GM12878 (cell line): Measurements from ENCODE around the gene HOXD11. TPM values are rescaled to one million over a fixed set of nuclear protein-coding genes. Genes with fewer than 3 reads are reported as not detected.

Experiments used
- ATAC-seq: fragments of 200-7000 bp; cut with Tn5 transposase; 3 replicates; pipeline ENCODE4 v1.9.1; 2020; ENCODE audit warnings: mild to moderate bottlenecking, moderate library complexity
- BruUV-seq: library from RNA; stranded (reverse); fragments of 400-500 nt; replicated peaks from 2 replicates; lab custom pipeline; 2021; lab: Mats Ljungman, UMichigan
- CTCF ChIA-PET: fragments of 300-600 bp; sonication (Branson Sonifier 250); formaldehyde crosslinking; extraction: SDS; loops from one replicate; lab custom pipeline; 2021; ENCODE audit warnings: inconsistent platforms; lab: Yijun Ruan, JAX
- POLR2A ChIA-PET: fragments of 350-600 bp; formaldehyde crosslinking; extraction: SDS; loops from one replicate; lab custom pipeline; 2021; ENCODE audit warnings: inconsistent platforms; lab: Charles Lee
- RAD21 ChIA-PET: fragments of 300-600 bp; sonication (Branson Sonifier 250); formaldehyde crosslinking; loops from one replicate; lab custom pipeline; 2023; ENCODE audit warnings: antibody characterized with exemption; ENCODE audit not compliant: unreplicated experiment; lab: Charles Lee
- SMC1A ChIA-PET: fragments of 300-600 bp; sonication (Branson Sonifier 250); formaldehyde crosslinking; loops from one replicate; lab custom pipeline; 2023; ENCODE audit not compliant: unreplicated experiment, uncharacterized antibody; lab: Charles Lee
- DNase-seq: peaks from one replicate; pipeline ENCODE4 v3.0.0-alpha.2; 2011; ENCODE audit warnings: low read depth, low spot score
- FAIRE-seq: peaks from 3 replicates; lab custom pipeline; 2011; peaks lifted over from hg19 to GRCh38; lab: Jason Lieb, UNC
- H2AFZ ChIP-seq: 2 replicates; pipeline ENCODE4 v1.6.0; 2011; ENCODE audit warnings: low read depth, low read length, control low read depth; ENCODE audit not compliant: control insufficient read depth
- H3K27ac ChIP-seq: 2 replicates; pipeline ENCODE4 v1.5.1; 2011; ENCODE audit warnings: control low read depth; ENCODE audit not compliant: control insufficient read depth, insufficient read depth
- H3K27me3 ChIP-seq, 2 experiments: replicated peaks in 1 of 2; 2 replicates each; pipeline versions ENCODE4 v1.6.0 to v1.6.1; 2011; ENCODE audit warnings: low read length in 1 of 2; ENCODE audit not compliant: control insufficient read depth in 2 of 2, insufficient read depth in 2 of 2
- H3K36me3 ChIP-seq, 2 experiments: 2 replicates each; pipeline ENCODE4 v1.5.1; 2011; ENCODE audit warnings: low read length in 1 of 2; ENCODE audit not compliant: control insufficient read depth in 2 of 2, insufficient read depth in 2 of 2
- H3K4me1 ChIP-seq: 2 replicates; pipeline ENCODE4 v1.6.1; 2011; ENCODE audit warnings: mild to moderate bottlenecking, low read length, moderate library complexity, mixed read lengths; ENCODE audit not compliant: control insufficient read depth, insufficient read depth
- H3K4me2 ChIP-seq: 2 replicates; pipeline ENCODE4 v1.6.0; 2011; ENCODE audit warnings: control low read depth; ENCODE audit not compliant: control insufficient read depth, insufficient read depth
- H3K4me3 ChIP-seq: fragments of 200-600 bp; sonication (generic); 2 replicates; pipeline ENCODE4 v1.5.1; 2016
- H3K79me2 ChIP-seq: 2 replicates; pipeline ENCODE4 v1.6.0; 2011; ENCODE audit warnings: low read length; ENCODE audit not compliant: control insufficient read depth, insufficient read depth
- H3K9ac ChIP-seq: 2 replicates; pipeline ENCODE4 v1.8.0; 2011; ENCODE audit warnings: low read length, control low read depth, mixed read lengths; ENCODE audit not compliant: control insufficient read depth, insufficient read depth
- H3K9me3 ChIP-seq: replicated peaks from 3 replicates; pipeline ENCODE4 v1.5.1; 2011; ENCODE audit warnings: mild to moderate bottlenecking, low read length; ENCODE audit not compliant: control insufficient read depth, insufficient read depth
- H4K20me1 ChIP-seq: 2 replicates; pipeline ENCODE4 v1.6.0; 2011; ENCODE audit not compliant: control insufficient read depth, insufficient read depth
- ASH2L ChIP-seq: fragments of 300-600, 200-600 bp; sonication (generic); IDR thresholded peaks from 2 replicates; pipeline ENCODE4 v1.6.1; 2017; ENCODE audit warnings: low read depth, mild to moderate bottlenecking, borderline replicate concordance
- BMI1 ChIP-seq: fragments of 450-650 bp; IDR thresholded peaks from 2 replicates; pipeline ENCODE4 v1.6.1; 2016; ENCODE audit warnings: mild to moderate bottlenecking, moderate library complexity, borderline replicate concordance
- CHD1 ChIP-seq: IDR thresholded peaks from 2 replicates; pipeline ENCODE4 v1.6.1; 2012; ENCODE audit warnings: low read depth, low read length, improper control_type of control experiment
- CREM ChIP-seq: IDR thresholded peaks from 2 replicates; pipeline ENCODE4 v1.6.1; 2014; ENCODE audit warnings: antibody characterized with exemption, low read depth
- IKZF1 ChIP-seq: fragments of 450-650 bp; conservative IDR thresholded peaks from 2 replicates; pipeline ENCODE4 v1.6.1; 2017; ENCODE audit warnings: antibody characterized with exemption, mild to moderate bottlenecking
- IRF4 ChIP-seq: IDR thresholded peaks from 2 replicates; pipeline ENCODE4 v1.6.1; 2011; ENCODE audit warnings: low read depth, low read length
- MTA3 ChIP-seq: IDR thresholded peaks from 2 replicates; pipeline ENCODE4 v1.6.1; 2012; ENCODE audit warnings: low read length, inconsistent platforms, borderline replicate concordance
- NR2C1 ChIP-seq: fragments of 450-650 bp; IDR thresholded peaks from 2 replicates; pipeline ENCODE4 v1.6.1; 2017; ENCODE audit warnings: antibody characterized with exemption, mild to moderate bottlenecking, moderate library complexity
- PML ChIP-seq: IDR thresholded peaks from 2 replicates; pipeline ENCODE4 v1.6.1; 2012; ENCODE audit warnings: low read length, inconsistent platforms
- RAD51 ChIP-seq: fragments of 450-650 bp; IDR thresholded peaks from 2 replicates; pipeline ENCODE4 v1.6.1; 2016; ENCODE audit warnings: moderate library complexity, mild to moderate bottlenecking, inconsistent platforms
- RUNX3 ChIP-seq: IDR thresholded peaks from 2 replicates; pipeline ENCODE4 v1.6.1; 2012; ENCODE audit warnings: low read length, inconsistent platforms
- WGBS: methylation state at CpG from one replicate; pipeline ENCODE4 v1.1.6; 2016; ENCODE audit warnings: low lambda C conversion rate; ENCODE audit not compliant: insufficient replicate concordance, insufficient coverage; ENCODE audit errors: missing lambda C conversion rate; 5-methylcytosine and 5-hydroxymethylcytosine counted together
- in situ Hi-C: fragments of 300-500 bp; cut with MboI; formaldehyde crosslinking; loops from 9 replicates; pipeline ENCODE4 v1.14.3; 2018; ENCODE audit warnings: mixed read lengths
- intact Hi-C: fragments of 100-400 bp; cut with micrococcal nuclease; formaldehyde crosslinking; loops from one replicate; pipeline ENCODE4 v1.14.2; 2022; ENCODE audit not compliant: unreplicated experiment
- polyA plus RNA-seq, 11 experiments: library from polyadenylated mRNA; depleted of rRNA in 4 of 11; unstranded in 6 of 11; stranded (reverse) in 5 of 11; fragments of >200 nt; fragmentation: Nextera tagmentation in 4 of 11; fragmentation: Illumina TruSeq in 1 of 11; extraction: Ambion mirVana in 4 of 11; extraction: Trizol in 1 of 11; gene quantifications; 1 replicate in 1 of 11; 2 replicates in 10 of 11; pipeline versions ENCODE4 v1.2.1 to v1.2.3, GENCODE V29; 2011 to 2016; ENCODE audit warnings: inconsistent platforms in 2 of 11, missing spikeins in 2 of 11, low read depth in 1 of 11
- total RNA-seq, 4 experiments: library from RNA; depleted of rRNA in 3 of 4; stranded (reverse); fragments of >200 nt in 3 of 4; fragmentation: Illumina TruSeq in 1 of 4; extraction: Trizol in 1 of 4; gene quantifications; 2 replicates each; pipeline versions ENCODE4 v1.2.1 to v1.2.3, GENCODE V29; 2013 to 2021
- TF ChIP-seq, protein P1 (sequence below): IDR thresholded peaks from 2 replicates; pipeline ENCODE4 v1.6.1; 2012; ENCODE audit warnings: low read depth, low read length, improper control_type of control experiment
- TF ChIP-seq, protein P2 (sequence below): IDR thresholded peaks from 2 replicates; pipeline ENCODE4 v1.6.1; 2012; ENCODE audit warnings: mild to moderate bottlenecking, low read depth, low read length

The HOXD11 gene
- total and polyA plus RNA-seq, 10 of the 15 experiments (the other 5 are each of a cell fraction or from before 2014, with no cell fraction given) = not detected

DNA sequence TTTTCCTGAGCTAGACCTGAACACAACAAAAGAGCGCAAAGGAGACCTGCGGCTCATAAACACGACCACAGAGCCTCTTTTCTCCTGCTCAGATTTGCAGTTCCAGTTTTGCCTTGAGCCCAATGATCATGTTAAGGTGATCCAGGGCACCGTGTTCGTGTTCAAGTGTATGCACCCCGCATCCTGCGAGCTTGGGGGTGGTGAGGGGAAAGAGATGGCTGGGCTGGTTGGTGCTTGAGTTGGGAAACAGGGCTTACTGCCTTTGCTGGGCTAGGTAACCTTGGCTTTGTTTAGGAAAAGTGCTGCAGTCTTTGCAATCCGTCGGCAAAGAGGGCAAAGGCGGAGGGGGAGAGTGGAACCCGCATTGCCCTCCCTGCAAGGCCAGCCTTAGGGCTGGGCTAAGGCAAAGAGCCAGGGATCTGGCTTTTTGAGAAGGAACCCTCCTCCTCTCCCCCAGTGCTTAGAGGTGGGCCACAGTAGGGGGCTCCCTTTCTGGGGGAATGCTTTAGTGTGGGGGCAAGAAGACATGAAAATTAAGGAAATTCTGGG, 10.8 kb downstream of the HOXD11 start:
- Histone ChIP-seq H3K9me3 (peaks cover 1% of the 10 kb centered on the region; the same call in 1 of the 3 replicates), H3K79me2 (no peaks in the 10 kb centered on the region), H3K27ac (no peak overlapping the region), H4K20me1 (no peaks in the 10 kb centered on the region), H3K4me3 (no peak overlapping the region), H3K4me1 (no peaks in the 10 kb centered on the region), H3K27me3 (peaks cover 7 to 45% of the 10 kb centered on the region in 2 experiments), H3K36me3 (no peaks in the 10 kb centered on the region), H3K4me2 (no peak overlapping the region), H2AFZ (no peak overlapping the region), H3K9ac (no peak overlapping the region)
- CTCF ChIA-PET = no interaction called here
- intact Hi-C loops = no loop called here
- in situ Hi-C loops = no loop called here
- FAIRE-seq = no peak
- WGBS = 46% methylated on average over 11 of the region's 11 CpGs
- POLR2A ChIA-PET = no interaction called here
- no peak for TF ChIP-seq PML
- TF ChIP-seq MTA3 = no peak
- TF ChIP-seq IRF4 = no peak
- TF ChIP-seq, protein P1, sequence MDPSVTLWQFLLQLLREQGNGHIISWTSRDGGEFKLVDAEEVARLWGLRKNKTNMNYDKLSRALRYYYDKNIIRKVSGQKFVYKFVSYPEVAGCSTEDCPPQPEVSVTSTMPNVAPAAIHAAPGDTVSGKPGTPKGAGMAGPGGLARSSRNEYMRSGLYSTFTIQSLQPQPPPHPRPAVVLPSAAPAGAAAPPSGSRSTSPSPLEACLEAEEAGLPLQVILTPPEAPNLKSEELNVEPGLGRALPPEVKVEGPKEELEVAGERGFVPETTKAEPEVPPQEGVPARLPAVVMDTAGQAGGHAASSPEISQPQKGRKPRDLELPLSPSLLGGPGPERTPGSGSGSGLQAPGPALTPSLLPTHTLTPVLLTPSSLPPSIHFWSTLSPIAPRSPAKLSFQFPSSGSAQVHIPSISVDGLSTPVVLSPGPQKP = no peak
- no peak for TF ChIP-seq NR2C1
- TF ChIP-seq, protein P2, sequence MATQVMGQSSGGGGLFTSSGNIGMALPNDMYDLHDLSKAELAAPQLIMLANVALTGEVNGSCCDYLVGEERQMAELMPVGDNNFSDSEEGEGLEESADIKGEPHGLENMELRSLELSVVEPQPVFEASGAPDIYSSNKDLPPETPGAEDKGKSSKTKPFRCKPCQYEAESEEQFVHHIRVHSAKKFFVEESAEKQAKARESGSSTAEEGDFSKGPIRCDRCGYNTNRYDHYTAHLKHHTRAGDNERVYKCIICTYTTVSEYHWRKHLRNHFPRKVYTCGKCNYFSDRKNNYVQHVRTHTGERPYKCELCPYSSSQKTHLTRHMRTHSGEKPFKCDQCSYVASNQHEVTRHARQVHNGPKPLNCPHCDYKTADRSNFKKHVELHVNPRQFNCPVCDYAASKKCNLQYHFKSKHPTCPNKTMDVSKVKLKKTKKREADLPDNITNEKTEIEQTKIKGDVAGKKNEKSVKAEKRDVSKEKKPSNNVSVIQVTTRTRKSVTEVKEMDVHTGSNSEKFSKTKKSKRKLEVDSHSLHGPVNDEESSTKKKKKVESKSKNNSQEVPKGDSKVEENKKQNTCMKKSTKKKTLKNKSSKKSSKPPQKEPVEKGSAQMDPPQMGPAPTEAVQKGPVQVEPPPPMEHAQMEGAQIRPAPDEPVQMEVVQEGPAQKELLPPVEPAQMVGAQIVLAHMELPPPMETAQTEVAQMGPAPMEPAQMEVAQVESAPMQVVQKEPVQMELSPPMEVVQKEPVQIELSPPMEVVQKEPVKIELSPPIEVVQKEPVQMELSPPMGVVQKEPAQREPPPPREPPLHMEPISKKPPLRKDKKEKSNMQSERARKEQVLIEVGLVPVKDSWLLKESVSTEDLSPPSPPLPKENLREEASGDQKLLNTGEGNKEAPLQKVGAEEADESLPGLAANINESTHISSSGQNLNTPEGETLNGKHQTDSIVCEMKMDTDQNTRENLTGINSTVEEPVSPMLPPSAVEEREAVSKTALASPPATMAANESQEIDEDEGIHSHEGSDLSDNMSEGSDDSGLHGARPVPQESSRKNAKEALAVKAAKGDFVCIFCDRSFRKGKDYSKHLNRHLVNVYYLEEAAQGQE = no peak
- no peak for TF ChIP-seq CHD1
- TF ChIP-seq RAD51 = no peak
- TF ChIP-seq RUNX3 = no peak
- TF ChIP-seq IKZF1 = no peak
- no peak for TF ChIP-seq CREM
- no peak for TF ChIP-seq ASH2L
- TF ChIP-seq BMI1 = no peak
- RAD21 ChIA-PET = no interaction called here
- no peak for DNase-seq
- ATAC-seq = no peak
- SMC1A ChIA-PET = interaction anchor here (0.6 kb wide), 1 partner anchor 1004 kb away, joined by 3 read pairs; no protein-coding TSS in a partner anchor
- no TSS peak for BruUV-seq
